DMS 273 treated with DMSO at 0.1 percent for 48 hours (cell line): ENCODE results near the gene PRTG.
"Not testable (repeated sequence)": the region's sequence is repeated elsewhere in the genome, so short reads cannot be mapped to it uniquely, and the experiment has no call there.

Experiments used
- DNase-seq: peaks from one replicate; lab custom pipeline; 2025; lab: John Stamatoyannopoulos, UW

Gene PRTG, protein sequence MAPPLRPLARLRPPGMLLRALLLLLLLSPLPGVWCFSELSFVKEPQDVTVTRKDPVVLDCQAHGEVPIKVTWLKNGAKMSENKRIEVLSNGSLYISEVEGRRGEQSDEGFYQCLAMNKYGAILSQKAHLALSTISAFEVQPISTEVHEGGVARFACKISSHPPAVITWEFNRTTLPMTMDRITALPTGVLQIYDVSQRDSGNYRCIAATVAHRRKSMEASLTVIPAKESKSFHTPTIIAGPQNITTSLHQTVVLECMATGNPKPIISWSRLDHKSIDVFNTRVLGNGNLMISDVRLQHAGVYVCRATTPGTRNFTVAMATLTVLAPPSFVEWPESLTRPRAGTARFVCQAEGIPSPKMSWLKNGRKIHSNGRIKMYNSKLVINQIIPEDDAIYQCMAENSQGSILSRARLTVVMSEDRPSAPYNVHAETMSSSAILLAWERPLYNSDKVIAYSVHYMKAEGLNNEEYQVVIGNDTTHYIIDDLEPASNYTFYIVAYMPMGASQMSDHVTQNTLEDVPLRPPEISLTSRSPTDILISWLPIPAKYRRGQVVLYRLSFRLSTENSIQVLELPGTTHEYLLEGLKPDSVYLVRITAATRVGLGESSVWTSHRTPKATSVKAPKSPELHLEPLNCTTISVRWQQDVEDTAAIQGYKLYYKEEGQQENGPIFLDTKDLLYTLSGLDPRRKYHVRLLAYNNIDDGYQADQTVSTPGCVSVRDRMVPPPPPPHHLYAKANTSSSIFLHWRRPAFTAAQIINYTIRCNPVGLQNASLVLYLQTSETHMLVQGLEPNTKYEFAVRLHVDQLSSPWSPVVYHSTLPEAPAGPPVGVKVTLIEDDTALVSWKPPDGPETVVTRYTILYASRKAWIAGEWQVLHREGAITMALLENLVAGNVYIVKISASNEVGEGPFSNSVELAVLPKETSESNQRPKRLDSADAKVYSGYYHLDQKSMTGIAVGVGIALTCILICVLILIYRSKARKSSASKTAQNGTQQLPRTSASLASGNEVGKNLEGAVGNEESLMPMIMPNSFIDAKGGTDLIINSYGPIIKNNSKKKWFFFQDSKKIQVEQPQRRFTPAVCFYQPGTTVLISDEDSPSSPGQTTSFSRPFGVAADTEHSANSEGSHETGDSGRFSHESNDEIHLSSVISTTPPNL

DNA sequence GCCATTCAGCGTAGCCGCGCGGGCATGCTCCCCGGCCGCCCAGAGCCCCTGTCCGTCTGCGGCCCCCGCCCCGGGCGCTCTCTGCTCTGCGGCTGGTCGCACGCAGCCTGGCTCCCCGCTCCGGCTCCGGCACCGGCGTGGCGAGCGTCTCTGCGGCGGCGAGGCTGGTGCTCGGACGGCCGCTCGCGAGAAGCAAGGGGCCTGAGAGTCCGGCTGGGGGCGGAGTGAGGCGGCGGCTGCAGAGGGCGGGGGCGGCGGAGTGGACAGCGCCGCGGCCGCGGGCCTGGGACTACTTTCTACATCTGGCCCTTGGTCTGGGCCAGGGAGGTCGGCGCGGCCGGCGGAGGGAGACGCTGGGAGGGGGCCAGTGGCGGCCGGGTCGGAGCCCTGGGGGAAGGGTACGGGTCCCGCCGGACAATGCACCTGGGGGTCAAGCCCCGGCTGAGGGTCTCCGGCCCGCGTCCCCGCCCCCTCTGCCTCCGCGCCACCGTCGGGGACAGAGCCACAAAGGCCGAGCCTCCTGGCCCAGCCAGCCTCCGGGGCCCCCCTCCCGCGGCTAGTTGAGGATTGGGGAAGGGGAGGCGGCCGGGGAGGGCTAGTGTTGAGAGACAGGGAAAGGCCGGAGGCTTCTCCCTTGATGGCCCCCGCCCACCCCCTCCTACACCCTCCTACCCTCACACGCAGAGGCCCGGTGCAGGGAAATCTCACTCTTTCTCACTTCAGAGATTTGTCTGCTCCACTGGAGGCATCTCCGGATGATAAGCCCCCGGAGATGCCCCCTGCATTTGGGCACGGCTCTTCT, at the start of gene PRTG:
TSS of gene PRTG (minus strand) at position 226 of the 802 bp plus-strand sequence. CDS start at position 5, 221 bp downstream.
- DNase-seq, result no peak

DNA sequence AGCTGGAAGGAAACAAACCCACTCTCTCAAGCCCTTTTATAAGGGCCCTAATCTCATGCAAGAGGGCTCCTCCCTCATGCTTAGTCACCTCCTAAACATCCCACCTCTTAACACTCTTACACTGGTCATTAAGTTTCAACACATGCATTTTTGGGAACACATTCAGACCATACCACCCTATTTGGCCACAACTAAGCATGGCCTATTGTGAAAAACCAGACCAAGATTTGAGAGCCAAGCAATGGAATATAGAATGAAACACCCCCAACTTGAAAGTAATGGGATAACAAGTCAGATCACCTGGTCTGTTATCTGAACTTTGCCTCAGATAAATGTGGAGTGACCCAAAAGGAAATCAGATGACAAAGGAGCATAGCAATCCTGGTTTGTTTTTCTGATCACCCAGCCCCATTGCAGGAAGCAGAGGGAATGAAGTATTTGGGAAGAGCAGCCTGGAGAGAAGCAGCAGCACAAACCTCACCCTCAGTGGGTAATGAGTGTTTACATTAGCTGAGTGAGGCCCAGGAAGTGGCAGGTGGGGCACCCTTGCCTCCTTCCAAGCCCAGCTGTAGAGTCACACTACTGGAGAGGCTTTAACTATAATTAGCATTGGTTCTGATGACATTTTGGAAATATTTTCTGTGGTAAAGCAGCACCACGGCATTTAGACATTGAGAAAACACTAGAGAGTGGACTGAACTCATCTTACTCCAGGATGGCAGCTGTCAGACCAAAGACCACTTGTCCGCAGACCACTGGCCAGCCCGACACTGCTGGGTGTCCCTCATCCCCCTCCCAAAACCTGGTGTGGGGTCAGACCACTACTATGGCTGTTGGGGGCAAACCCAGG, 48.8 kb upstream of the PRTG start:
- no peak for DNase-seq

DNA sequence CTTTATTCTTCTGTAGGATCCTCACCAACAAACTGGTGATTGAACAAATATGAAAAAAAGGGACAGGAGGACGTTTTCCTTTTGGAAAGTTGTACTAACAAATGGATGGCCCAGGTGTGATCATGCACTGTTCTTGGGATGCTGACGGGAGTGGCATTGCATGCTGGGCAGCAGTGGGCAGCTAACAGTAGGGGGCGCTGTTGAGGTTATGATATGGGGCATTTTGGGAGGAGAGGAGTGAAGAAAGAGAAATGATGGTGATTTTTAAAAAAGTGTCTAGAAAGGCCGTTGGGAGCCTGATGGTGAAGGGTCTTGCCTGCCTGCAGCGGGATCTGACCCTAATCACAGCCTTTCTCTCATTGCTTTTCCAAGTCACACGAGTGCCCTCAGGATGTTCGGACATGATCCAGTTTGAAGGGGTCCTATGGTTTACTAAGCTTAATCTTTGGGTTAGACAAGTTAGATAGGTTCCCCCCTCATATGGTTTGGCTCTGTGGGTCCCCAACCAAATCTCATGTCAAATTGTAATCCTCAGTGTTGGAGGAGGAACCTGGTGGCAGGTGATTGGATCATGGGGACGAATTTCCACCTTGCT, 46.2 kb upstream of the PRTG start:
- DNase-seq, result no peak

DNA sequence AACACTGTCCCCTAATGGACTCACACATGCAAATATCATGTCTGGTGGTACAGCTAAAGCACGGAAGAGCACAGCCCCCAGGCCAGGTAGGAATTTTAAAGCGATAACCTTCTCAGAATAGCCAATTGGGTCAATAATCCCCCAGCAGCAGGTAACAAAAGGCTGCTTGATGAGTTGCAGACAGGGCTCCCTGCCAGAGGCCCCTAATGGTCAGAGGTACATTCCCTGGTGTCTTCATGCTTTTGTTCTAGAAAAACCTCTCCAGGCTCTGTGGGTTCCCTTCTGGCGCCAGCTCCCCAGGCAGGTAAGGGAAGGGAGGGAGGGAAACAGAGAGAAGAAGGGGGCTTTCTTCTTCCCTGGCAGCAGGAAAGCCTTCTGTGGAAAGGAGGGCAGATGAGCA, 43.4 kb upstream of the PRTG start:
- DNase-seq, result no peak

DNA sequence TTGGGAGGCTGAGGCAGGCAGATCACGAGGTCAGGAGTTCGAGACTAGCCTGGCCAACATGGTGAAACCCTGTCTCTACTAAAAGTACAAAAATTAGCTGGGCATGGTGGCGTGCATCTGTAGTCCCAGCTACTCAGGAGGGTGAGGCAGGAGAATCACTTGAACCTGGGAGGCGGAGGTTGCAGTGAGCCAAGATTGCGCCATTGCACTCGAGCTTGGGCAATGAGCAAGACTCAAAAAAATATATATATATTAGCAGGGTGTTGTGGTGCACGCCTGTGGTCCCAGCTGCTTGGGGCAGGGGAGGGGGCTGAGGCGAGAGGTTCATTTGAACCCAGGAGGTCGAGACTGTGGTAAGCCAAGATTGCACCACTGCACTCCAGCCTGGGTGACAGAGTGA, 42.6 kb upstream of the PRTG start:
- not testable (repeated sequence) for DNase-seq

DNA sequence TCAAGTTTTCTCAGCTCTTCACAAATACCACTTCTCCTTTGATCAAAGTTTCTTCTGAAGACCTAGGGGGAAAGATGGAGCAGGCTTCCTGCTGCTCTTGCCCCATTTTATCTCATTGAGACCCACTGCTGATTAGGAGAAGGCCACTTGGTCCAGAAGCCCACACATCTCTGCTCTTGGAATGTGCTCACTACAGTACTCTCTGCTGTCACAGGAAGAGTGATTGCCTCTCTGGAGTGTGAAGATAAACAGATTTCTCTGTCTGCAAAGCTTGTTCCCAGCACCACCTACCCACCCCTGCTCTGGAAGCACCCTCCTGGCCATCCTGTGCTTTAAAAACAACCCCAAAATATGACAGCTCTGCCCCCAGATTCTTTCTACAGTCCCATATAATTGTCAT, 41.3 kb upstream of the PRTG start:
- DNase-seq, result no peak

GRCh38 chr15:55782901-55783300, 39.9 kb upstream of the PRTG start:
- no peak for DNase-seq

GRCh38 chr15:55780292-55780691, 37.3 kb upstream of the PRTG start:
- DNase-seq, result no peak

GRCh38 chr15:55778932-55779331, 36.0 kb upstream of the PRTG start:
- DNase-seq, result no peak

GRCh38 chr15:55775316-55775715, 32.4 kb upstream of the PRTG start:
- no peak for DNase-seq

DNA sequence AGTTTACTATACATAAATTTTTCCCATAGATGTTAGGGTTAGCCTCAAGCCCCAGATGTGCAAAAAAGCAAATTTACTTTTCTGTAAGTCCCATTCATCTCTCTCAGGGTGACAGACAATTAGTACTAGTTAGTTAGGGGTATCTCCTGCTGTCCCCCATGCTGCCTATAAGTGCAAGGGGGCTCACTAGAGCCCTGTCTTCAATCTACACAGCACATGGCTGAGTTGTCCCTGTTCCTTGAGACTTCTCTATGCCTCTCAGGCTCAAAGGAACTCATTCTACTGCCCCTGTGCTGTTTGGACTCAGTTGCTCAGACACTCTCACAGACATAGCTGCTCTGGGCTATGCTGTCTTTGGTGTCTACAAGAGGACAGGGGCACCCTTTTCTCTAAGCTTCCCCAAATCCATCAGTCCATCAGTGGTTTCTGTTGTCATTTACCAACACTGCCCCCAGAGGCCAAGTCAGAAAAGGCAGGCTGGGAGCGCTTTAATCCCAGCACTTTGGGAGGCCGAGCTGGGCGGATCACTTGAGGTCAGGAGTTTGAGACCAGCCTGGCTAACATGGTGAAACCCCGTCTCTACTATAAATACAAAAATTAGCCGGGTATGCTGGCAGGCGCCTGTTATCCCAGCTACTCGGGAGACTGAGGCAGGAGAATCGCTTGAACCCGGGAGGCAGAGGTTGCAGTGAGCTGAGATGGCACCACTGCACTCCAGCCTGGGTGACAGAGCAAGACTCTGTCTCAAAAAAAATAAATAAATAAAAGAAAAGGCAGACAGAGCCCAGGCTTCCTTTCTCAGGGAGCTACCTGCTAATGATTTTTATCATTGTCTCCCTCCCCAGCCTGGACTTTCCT, 31.4 kb upstream of the PRTG start:
- no peak for DNase-seq

- peak; percentile 25 for DNase-seq
Measured at GRCh38 chr15:55770806-55771205, 27.9 kb upstream of the PRTG start.

GRCh38 chr15:55770261-55770660, 27.3 kb upstream of the PRTG start:
- DNase-seq, result peak; percentile 5

- DNase-seq, result no peak
Measured at GRCh38 chr15:55768670-55769185, 25.8 kb upstream of the PRTG start.

- DNase-seq, result no peak
Measured at GRCh38 chr15:55766676-55767075, 23.7 kb upstream of the PRTG start.

DNA sequence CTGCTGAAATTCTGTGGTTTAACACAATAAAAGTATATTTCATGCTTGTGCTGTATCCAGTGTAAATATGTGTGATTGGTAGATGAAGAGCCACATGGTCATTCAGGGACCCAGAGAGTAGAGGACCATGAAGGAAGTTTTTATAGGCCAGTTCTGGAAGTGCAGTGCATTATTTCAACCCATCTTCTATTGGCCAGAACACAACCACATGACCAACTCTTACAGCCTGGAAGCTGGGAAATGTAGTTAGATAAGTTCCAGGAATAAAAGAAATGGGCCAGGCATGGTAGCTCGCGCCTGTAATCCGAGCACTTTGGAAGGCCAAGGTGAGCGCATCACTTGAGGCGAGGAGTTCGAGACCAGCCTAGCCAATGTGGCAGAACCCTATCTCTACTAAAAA, 21.4 kb upstream of the PRTG start:
- DNase-seq, result no peak

- DNase-seq, result no peak
Measured at GRCh38 chr15:55758580-55758986, 15.6 kb upstream of the PRTG start.

DNA sequence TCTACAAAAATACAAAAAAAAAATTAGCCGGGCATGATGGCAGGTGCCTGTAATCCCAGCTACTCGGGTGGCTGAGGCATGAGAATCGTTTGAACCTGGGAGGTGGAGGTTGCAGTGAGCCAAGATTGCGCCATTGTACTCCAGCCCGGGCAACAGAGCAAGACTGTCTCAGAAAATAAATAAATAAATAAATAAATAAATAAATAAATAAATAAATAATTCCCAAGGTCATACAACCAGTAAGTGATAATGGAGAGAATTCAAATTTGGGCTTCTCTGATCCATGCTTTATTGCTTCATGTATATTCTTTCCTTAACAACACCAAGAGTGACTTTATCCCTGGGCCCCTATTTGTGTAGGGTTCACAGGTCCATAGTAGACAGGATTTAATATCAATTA, 10.5 kb upstream of the PRTG start:
- not testable (repeated sequence) for DNase-seq

GRCh38 chr15:55750706-55751105, 7.8 kb upstream of the PRTG start:
- DNase-seq, result no peak
